OCI-M2 (cell line): ENCODE measurements around the gene BEND7.

Experiments used
- DNase-seq: peaks from one replicate; lab custom pipeline; 2025; ENCODE audit not compliant: unreplicated experiment; lab: John Stamatoyannopoulos, UW

BEND7 gene

GRCh38 chr10:13521026-13521425 is 7.8 kb downstream of the BEND7 start:
- no peak for DNase-seq

- DNase-seq, result no peak
Observed at GRCh38 chr10:13520194-13520593, 8.6 kb downstream of the BEND7 start.

GRCh38 chr10:13518076-13518692 is 10.6 kb downstream of the BEND7 start:
- DNase-seq, result no peak

GRCh38 chr10:13517675-13518074 is 11.1 kb downstream of the BEND7 start:
- no peak for DNase-seq

GRCh38 chr10:13516176-13516575 is 12.6 kb downstream of the BEND7 start:
- no peak for DNase-seq

GRCh38 chr10:13515467-13515866 is 13.3 kb downstream of the BEND7 start:
- no peak for DNase-seq

- no peak for DNase-seq
Observed at GRCh38 chr10:13514296-13514695, 14.5 kb downstream of the BEND7 start.

GRCh38 chr10:13512564-13512963 is 16.2 kb downstream of the BEND7 start:
- DNase-seq, result no peak

GRCh38 chr10:13511409-13511808 is 17.4 kb downstream of the BEND7 start:
- no peak for DNase-seq

GRCh38 chr10:13505052-13505680 is 23.6 kb downstream of the BEND7 start:
- no peak for DNase-seq

- DNase-seq, result no peak
Observed at GRCh38 chr10:13503745-13504463, 24.9 kb downstream of the BEND7 start.

GRCh38 chr10:13502380-13502779 is 26.4 kb downstream of the BEND7 start:
- no peak for DNase-seq

- no peak for DNase-seq
Observed at GRCh38 chr10:13500201-13500600, 28.6 kb downstream of the BEND7 start.

- no peak for DNase-seq
Observed at GRCh38 chr10:13499150-13499549, 29.7 kb downstream of the BEND7 start.

- no peak for DNase-seq
Observed at GRCh38 chr10:13496931-13497330, 31.9 kb downstream of the BEND7 start.

GRCh38 chr10:13496164-13496563 is 32.6 kb downstream of the BEND7 start:
- DNase-seq, result no peak

GRCh38 chr10:13492493-13493180 is 36.2 kb downstream of the BEND7 start:
- DNase-seq, result no peak

- DNase-seq, result no peak
Observed at GRCh38 chr10:13491747-13492360, 37.0 kb downstream of the BEND7 start.

- DNase-seq, result no peak
Observed at GRCh38 chr10:13490503-13490902, 38.3 kb downstream of the BEND7 start.

- no peak for DNase-seq
Observed at GRCh38 chr10:13489035-13489599, 39.7 kb downstream of the BEND7 start.

GRCh38 chr10:13485623-13486022 is 43.2 kb downstream of the BEND7 start:
- no peak for DNase-seq
